PFSK-1 (cell line): ENCODE results near the gene SPECC1.

Source experiments
- POLR2AphosphoS5 ChIP-seq: IDR thresholded peaks from 2 replicates; pipeline ENCODE4 v1.6.1; 2012; ENCODE audit warnings: low read depth, mild to moderate bottlenecking, control low read depth, low read length, moderate library complexity
- REST ChIP-seq, 2 experiments: IDR thresholded peaks; 2 replicates each; pipeline versions ENCODE4 v1.6.1 to v1.8.0; 2011 to 2012; ENCODE audit warnings: low read depth in 2 of 2, low read length in 2 of 2, control low read depth in 1 of 2, inconsistent platforms in 1 of 2, mild to moderate bottlenecking in 1 of 2, moderate library complexity in 1 of 2; ENCODE audit not compliant: insufficient read depth in 1 of 2
- SIN3A ChIP-seq: IDR thresholded peaks from 2 replicates; pipeline ENCODE4 v1.6.1; 2012; ENCODE audit warnings: mild to moderate bottlenecking, low read length, moderate library complexity, borderline replicate concordance; ENCODE audit not compliant: insufficient read depth
- TAF1 ChIP-seq: IDR thresholded peaks from 2 replicates; pipeline ENCODE4 v1.6.1; 2012; ENCODE audit warnings: low read length, control low read depth, borderline replicate concordance; ENCODE audit not compliant: insufficient read depth

GRCh38 chr17:20253323-20253722, 244.2 kb downstream of the SPECC1 start:
- no peak for TF ChIP-seq REST (IDR thresholded peaks at IDR 0.05; ENCODE audit: insufficient read depth in 1 of 2, low read depth in 2 of 2, low read length in 2 of 2)
- TF ChIP-seq POLR2AphosphoS5: no peak
- TF ChIP-seq SIN3A: no peak
- no peak for TF ChIP-seq TAF1
